Measurements from ENCODE around the gene NHS.

NHS gene

GRCh38 chrX:17376431-17377077, 1.6 kb downstream of the NHS start:
- no peaks in the 10 kb centered on the region for H3K27me3 ChIP-seq (replicated peaks; ENCODE audit: insufficient read depth, low read length)
- no peak overlapping the region for H3K27ac ChIP-seq (ENCODE audit: low read length)
- DNase-seq: no peak
- H3K9me3 ChIP-seq (replicated peaks; ENCODE audit: insufficient read depth, low read length): no peaks in the 10 kb centered on the region
- no peak overlapping the region for H3K4me2 ChIP-seq (ENCODE audit: low read depth, low read length)
- no peaks in the 10 kb centered on the region for H3K79me2 ChIP-seq (ENCODE audit: low read length)
- H3K9ac ChIP-seq (ENCODE audit: low read length): no peak overlapping the region
- H3F3A ChIP-seq (ENCODE audit: insufficient read depth, low read length): no peaks in the 10 kb centered on the region
- TF ChIP-seq EZH2phosphoT487 (IDR thresholded peaks at IDR 0.05; ENCODE audit: low read length): no peak
- TF ChIP-seq CTCF (IDR thresholded peaks at IDR 0.05; ENCODE audit: low read length): no peak
- no peak for TF ChIP-seq EZH2 (optimal IDR thresholded peaks at IDR 0.05; ENCODE audit: low read depth, low read length)
- no peaks in the 10 kb centered on the region for H3K4me1 ChIP-seq (ENCODE audit: low read length)
- no peaks in the 10 kb centered on the region for H3K36me3 ChIP-seq (replicated peaks; ENCODE audit: insufficient read depth, low read length)
- H4K20me1 ChIP-seq (ENCODE audit: insufficient read depth, low read length): no peaks in the 10 kb centered on the region
- H2AFZ ChIP-seq (ENCODE audit: low read length): no peak overlapping the region
- no peaks in the 10 kb centered on the region for H3K9me2 ChIP-seq (replicated peaks; ENCODE audit: insufficient read depth, low read length)
- no peak overlapping the region for H3K4me3 ChIP-seq (ENCODE audit: low read length)

GRCh38 chrX:17377091-17377717, 2.2 kb downstream of the NHS start:
- no peak overlapping the region for H2AFZ ChIP-seq (ENCODE audit: low read length)
- H3K9ac ChIP-seq (ENCODE audit: low read length): no peak overlapping the region

GRCh38 chrX:17377795-17378194, 2.8 kb downstream of the NHS start:
- Histone ChIP-seq H3K27me3 (replicated peaks; ENCODE audit: insufficient read depth, low read length) (no peaks in the 10 kb centered on the region), H3K4me2 (ENCODE audit: low read depth, low read length) (no peak overlapping the region), H3K4me3 (ENCODE audit: low read length) (no peak overlapping the region), H3K4me1 (ENCODE audit: low read length) (no peaks in the 10 kb centered on the region), H3K9ac (ENCODE audit: low read length) (no peak overlapping the region), H3F3A (ENCODE audit: insufficient read depth, low read length) (no peaks in the 10 kb centered on the region), H2AFZ (ENCODE audit: low read length) (no peak overlapping the region), H3K9me2 (replicated peaks; ENCODE audit: insufficient read depth, low read length) (no peaks in the 10 kb centered on the region), H4K20me1 (ENCODE audit: insufficient read depth, low read length) (no peaks in the 10 kb centered on the region), H3K9me3 (replicated peaks; ENCODE audit: insufficient read depth, low read length) (no peaks in the 10 kb centered on the region), H3K27ac (ENCODE audit: low read length) (no peak overlapping the region), H3K36me3 (replicated peaks; ENCODE audit: insufficient read depth, low read length) (no peaks in the 10 kb centered on the region), H3K79me2 (ENCODE audit: low read length) (no peaks in the 10 kb centered on the region)
- no peak for DNase-seq
- TF ChIP-seq EZH2 (optimal IDR thresholded peaks at IDR 0.05; ENCODE audit: low read depth, low read length): no peak
- TF ChIP-seq EZH2phosphoT487 (IDR thresholded peaks at IDR 0.05; ENCODE audit: low read length): no peak
- TF ChIP-seq CTCF (IDR thresholded peaks at IDR 0.05; ENCODE audit: low read length): no peak

More at GRCh38 chrX:17377091-17377717, 2.2 kb downstream of the NHS start:
- Histone ChIP-seq H3K9me3 (replicated peaks; ENCODE audit: insufficient read depth, low read length) (no peaks in the 10 kb centered on the region), H3K4me2 (ENCODE audit: low read depth, low read length) (no peak overlapping the region), H3K4me3 (ENCODE audit: low read length) (no peak overlapping the region), H3K36me3 (replicated peaks; ENCODE audit: insufficient read depth, low read length) (no peaks in the 10 kb centered on the region), H3F3A (ENCODE audit: insufficient read depth, low read length) (no peaks in the 10 kb centered on the region), H3K9me2 (replicated peaks; ENCODE audit: insufficient read depth, low read length) (no peaks in the 10 kb centered on the region), H3K27ac (ENCODE audit: low read length) (no peak overlapping the region), H4K20me1 (ENCODE audit: insufficient read depth, low read length) (no peaks in the 10 kb centered on the region), H3K4me1 (ENCODE audit: low read length) (no peaks in the 10 kb centered on the region), H3K27me3 (replicated peaks; ENCODE audit: insufficient read depth, low read length) (no peaks in the 10 kb centered on the region), H3K79me2 (ENCODE audit: low read length) (no peaks in the 10 kb centered on the region)
- no peak for TF ChIP-seq EZH2phosphoT487 (IDR thresholded peaks at IDR 0.05; ENCODE audit: low read length)
- no peak for TF ChIP-seq EZH2 (optimal IDR thresholded peaks at IDR 0.05; ENCODE audit: low read depth, low read length)
- no peak for TF ChIP-seq CTCF (IDR thresholded peaks at IDR 0.05; ENCODE audit: low read length)
- DNase-seq: no peak
